NCI-H2227 (cell line): ENCODE data around the gene CNDP1.

ENCODE experiments used
- DNase-seq: peaks from one replicate; lab custom pipeline; 2025; ENCODE audit not compliant: unreplicated experiment; lab: John Stamatoyannopoulos, UW

CNDP1 gene

GRCh38 chr18:74622072-74622471 lies 87.8 kb downstream of the CNDP1 start:
- no peak for DNase-seq

GRCh38 chr18:74623047-74623816 lies 88.9 kb downstream of the CNDP1 start:
- DNase-seq: peak; percentile 10

DNA sequence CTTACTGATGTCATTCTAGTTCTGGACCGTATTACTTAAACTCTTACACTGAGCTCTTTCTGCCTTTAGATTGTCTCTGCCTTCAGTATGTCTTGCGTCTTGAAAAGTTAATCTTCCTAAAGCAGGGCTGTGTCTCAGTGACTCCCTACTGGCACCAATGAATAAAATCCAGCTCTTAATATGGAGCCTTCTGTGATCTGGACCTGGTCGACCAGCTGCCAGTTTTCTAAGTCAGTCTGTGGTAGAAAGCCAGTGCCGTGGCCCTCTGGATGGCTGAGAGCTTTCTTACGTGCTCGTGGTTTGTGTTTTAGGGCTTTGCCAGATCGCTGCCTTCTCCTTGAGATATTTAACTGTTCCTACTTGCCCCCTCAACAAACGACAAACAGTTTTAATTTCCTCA lies 90.2 kb downstream of the CNDP1 start:
- DNase-seq: no peak

DNA sequence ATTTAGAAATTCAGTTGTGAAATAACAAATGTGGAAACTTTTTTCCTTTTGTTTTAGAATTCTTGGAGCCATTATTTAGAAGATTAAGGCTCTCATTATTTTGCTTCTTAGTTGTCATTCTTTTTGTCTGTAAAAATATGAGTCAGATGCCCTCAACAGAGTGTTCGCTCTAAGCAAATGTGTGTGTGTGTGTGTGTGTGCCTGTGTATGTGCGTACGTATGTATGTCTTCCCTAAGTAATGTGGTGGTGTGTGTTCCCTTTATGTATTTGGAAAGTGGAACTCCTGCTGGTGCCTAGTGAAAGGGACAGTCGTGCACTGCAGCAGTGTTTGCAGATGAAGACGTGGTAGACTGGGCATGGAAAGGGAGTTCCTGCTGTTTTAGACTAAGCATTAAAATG lies 90.9 kb downstream of the CNDP1 start:
- DNase-seq: no peak

- DNase-seq: no peak
These were observed 92.0 kb downstream of the CNDP1 start for GRCh38 chr18:74626049-74626874.

- no peak for DNase-seq
These were observed 96.5 kb downstream of the CNDP1 start for GRCh38 chr18:74630804-74631203.

- DNase-seq: no peak
These were observed 96.9 kb downstream of the CNDP1 start for GRCh38 chr18:74631212-74631611.

DNA sequence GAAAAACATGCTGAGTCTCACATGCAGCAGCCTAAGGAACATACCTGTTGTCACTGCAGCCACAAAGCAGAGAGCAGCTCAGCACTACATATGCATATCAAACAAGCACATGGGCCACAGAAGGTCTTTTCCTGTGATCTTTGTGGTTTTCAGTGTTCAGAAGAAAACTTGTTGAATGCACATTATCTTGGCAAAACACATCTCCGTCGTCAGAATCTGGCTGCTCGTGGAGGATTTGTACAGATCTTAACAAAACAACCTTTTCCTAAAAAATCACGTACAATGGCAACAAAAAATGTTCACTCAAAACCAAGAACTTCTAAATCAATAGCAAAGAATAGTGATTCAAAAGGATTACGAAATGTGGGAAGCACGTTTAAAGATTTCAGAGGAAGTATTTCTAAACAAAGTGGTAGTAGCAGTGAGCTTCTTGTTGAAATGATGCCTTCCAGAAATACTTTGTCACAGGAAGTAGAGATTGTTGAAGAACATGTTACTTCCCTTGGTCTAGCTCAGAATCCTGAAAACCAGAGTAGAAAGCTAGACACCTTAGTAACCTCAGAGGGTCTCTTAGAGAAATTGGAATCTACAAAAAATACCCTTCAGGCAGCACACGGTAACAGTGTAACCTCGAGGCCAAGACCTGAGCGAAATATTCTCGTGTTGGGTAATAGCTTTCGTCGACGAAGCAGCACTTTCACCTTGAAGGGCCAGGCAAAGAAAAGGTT lies 97.5 kb downstream of the CNDP1 start:
- DNase-seq: no peak

- DNase-seq: no peak
These were observed 98.0 kb downstream of the CNDP1 start for GRCh38 chr18:74632351-74632679.

DNA sequence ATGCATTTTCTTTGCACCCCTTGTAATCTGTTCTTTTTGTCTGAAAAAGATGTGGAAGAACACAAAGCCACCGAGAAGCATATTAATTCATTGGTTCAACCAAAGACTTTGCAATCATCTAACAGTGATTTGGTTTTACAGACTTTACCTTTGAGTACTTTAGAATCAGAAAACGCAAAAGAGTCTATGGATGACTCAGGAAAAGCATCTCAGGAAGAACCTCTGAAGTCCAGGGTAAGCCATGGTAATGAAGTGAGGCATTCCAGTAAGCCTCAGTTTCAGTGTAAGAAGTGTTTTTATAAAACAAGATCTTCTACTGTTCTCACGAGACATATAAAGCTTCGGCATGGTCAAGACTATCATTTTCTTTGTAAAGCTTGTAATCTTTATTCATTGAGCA lies 98.6 kb downstream of the CNDP1 start:
- no peak for DNase-seq

- no peak for DNase-seq
These were observed 99.5 kb downstream of the CNDP1 start for GRCh38 chr18:74633652-74634352.

DNA sequence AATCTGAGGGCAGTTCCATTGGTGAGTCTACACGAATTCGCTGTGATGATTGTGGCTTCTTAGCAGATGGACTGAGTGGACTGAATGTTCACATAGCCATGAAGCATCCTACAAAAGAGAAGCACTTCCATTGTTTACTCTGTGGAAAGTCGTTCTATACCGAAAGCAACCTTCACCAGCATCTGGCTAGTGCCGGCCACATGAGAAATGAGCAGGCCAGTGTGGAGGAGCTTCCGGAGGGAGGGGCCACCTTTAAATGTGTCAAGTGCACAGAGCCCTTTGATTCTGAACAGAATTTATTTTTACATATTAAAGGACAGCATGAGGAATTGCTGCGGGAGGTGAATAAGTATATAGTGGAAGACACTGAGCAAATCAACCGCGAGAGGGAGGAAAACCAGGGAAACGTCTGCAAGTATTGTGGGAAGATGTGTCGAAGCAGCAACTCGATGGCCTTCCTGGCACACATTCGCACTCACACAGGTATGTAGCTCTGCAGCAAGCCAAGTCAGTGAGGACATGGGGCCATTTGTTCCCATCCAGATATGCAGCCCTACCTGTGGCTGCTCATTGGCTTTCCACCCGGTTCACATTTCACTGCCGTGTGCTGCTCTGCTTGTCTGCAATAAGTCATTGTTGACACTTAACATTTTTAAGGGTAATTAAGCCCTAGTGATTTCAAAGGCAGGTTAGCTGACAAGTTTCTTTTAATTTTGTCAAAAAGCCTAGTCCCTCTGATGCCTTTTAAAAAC lies 101.1 kb downstream of the CNDP1 start:
- DNase-seq: no peak
